D721Med (cell line): ENCODE results near the gene EGFLAM.

Experiments
- DNase-seq: peaks from one replicate; pipeline ENCODE4 v3.0.0; 2011; ENCODE audit warnings: low spot score; ENCODE audit not compliant: insufficient read length
- FAIRE-seq: peaks from 2 replicates; lab custom pipeline; 2011; peaks lifted over from hg19 to GRCh38; lab: Jason Lieb, UNC
- CTCF ChIP-seq: IDR thresholded peaks from 2 replicates; pipeline ENCODE4 v1.5.1; 2012; ENCODE audit warnings: mild to moderate bottlenecking, control low read depth; ENCODE audit not compliant: insufficient read depth; ENCODE audit errors: missing control alignments

Gene EGFLAM

GRCh38 chr5:38451074-38451725, 192.8 kb downstream of the EGFLAM start:
- no peak for TF ChIP-seq CTCF
- DNase-seq (no peak), FAIRE-seq (no peak)

- DNase-seq (no peak), FAIRE-seq (no peak)
- TF ChIP-seq CTCF: no peak
Measured at GRCh38 chr5:38452201-38452600, 193.8 kb downstream of the EGFLAM start.

- DNase-seq (no peak), FAIRE-seq (no peak)
- TF ChIP-seq CTCF: no peak
Measured at GRCh38 chr5:38453506-38453905, 195.1 kb downstream of the EGFLAM start.

- no peak for FAIRE-seq
- no peak for DNase-seq
- TF ChIP-seq CTCF: no peak
Measured at GRCh38 chr5:38453921-38454320, 195.6 kb downstream of the EGFLAM start.

GRCh38 chr5:38455796-38456330, 197.5 kb downstream of the EGFLAM start:
- TF ChIP-seq CTCF: no peak
- no peak for FAIRE-seq
- no peak for DNase-seq

GRCh38 chr5:38456657-38457399, 198.5 kb downstream of the EGFLAM start:
- DNase-seq (no peak), FAIRE-seq (no peak)
- TF ChIP-seq CTCF: no peak

- FAIRE-seq (no peak), DNase-seq (no peak)
- TF ChIP-seq CTCF: no peak
Measured at GRCh38 chr5:38458174-38458573, 199.8 kb downstream of the EGFLAM start.
